Umbilical cord (tissue), 2 donors: Measurements from ENCODE around the gene GIPC1. TPM values are rescaled to one million over a fixed set of nuclear protein-coding genes. Genes with fewer than 3 reads are reported as not detected.
A peak's percentile ranks its signal among the peaks of the same experiment; 100 is the strongest.
"Not testable (repeated sequence)": the region's sequence is repeated elsewhere in the genome, so short reads cannot be mapped to it uniquely, and the experiment has no call there.

Source experiments
- DNase-seq: peaks from one replicate; pipeline ENCODE4 v3.0.0-alpha.2; 2015; ENCODE audit warnings: low spot score
- total RNA-seq: library from RNA; depleted of rRNA; stranded (reverse); fragments of >200 nt; gene quantifications from one replicate; pipeline ENCODE4 v1.2.3, GENCODE V29; 2014; ENCODE audit warnings: low replicate concordance; ENCODE audit not compliant: insufficient read depth

The GIPC1 gene
- total RNA-seq, 1 donor from 2014 or later: 81.1 TPM

GRCh38 chr19:14517840-14518505 is 22.0 kb upstream of the GIPC1 start, which contains the start of gene DNAJB1:
Gene DNAJB1 (minus strand): TSS chr19:14518397. CDS start chr19:14518349, 48 bp downstream.
- peak; percentile 87 for DNase-seq

GRCh38 chr19:14517446-14517839 is 21.5 kb upstream of the GIPC1 start:
- no peak for DNase-seq

DNA sequence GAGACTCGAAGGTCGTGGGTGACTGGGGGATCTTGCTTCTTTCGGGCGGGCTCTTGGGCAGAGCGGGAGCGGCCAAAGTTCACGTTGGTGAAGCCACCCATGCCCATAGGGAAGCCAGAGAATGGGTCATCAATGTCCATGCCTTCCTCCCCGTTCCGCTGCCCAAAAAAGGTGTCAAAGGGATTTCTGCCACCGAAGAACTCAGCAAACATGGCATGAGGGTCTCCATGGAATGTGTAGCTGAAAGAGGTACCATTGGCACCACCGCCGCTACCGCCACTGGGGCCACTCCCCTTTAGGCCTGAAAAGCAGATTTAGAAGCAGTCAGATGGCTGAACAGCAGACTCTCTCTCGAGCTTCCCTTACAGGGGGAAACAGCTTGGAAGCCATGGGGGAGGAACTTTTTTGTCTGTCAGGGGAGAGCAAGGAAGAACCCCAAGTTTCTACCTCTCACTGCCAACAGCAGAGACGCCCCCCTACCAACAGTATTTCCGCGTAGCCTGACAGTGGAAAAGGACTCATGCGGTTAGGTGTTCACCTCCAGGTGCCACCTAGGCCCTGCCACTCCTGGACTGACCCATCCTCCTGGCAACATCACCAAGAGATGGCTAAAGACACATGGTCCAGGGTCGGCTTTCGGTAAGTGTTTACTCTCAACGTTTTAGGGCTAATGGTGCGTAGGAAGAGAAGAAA is 21.0 kb upstream of the GIPC1 start:
- DNase-seq: no peak

DNA sequence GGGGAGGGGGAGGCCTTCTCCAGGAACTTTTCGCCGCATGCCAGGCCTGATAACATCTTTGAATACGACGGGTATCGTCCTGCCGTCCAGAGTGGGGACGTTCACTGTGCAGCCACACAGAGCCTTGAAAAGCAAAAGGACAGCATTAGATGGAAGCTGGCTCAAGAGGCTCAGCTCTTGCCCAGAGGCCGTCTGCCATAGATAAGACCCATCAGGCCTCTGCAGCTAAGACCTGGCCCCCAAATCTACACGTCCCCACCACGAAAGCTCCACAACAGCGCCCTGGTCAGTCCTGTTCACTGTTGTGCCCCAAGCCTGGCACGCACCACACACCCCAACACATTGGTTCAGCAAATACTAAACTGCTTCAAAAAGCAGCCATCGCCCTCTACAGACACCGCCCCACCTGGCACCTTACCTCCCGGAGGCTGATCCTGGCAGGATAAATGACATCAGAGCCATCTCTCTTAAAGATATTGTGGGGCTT is 20.2 kb upstream of the GIPC1 start:
- DNase-seq: no peak

DNA sequence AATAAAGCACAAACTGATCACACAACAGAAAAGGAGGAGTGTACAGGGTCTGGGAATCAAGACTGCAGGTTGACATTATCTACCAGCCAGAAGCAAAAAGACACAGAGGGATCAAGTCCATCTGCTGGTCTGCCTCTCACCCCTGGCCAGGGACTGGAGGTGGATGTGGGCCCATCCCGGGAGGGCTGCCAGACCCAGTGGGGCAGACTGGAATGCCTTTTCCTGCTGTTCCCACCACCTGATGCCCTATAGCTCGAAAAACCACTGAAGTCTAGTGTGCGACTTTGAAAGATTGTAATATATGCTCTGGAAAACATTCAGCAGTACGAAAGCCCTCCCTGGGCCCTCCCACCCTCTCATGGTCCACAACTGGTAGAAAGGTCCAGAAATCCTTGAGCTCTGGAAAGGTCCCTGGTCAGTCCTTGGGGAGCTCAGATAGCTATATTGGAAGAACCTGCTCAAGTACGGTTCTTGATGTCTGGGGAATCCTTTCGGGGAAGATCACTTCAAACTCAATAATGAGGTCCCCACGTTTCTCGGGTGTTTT is 19.6 kb upstream of the GIPC1 start:
- DNase-seq: no peak

DNA sequence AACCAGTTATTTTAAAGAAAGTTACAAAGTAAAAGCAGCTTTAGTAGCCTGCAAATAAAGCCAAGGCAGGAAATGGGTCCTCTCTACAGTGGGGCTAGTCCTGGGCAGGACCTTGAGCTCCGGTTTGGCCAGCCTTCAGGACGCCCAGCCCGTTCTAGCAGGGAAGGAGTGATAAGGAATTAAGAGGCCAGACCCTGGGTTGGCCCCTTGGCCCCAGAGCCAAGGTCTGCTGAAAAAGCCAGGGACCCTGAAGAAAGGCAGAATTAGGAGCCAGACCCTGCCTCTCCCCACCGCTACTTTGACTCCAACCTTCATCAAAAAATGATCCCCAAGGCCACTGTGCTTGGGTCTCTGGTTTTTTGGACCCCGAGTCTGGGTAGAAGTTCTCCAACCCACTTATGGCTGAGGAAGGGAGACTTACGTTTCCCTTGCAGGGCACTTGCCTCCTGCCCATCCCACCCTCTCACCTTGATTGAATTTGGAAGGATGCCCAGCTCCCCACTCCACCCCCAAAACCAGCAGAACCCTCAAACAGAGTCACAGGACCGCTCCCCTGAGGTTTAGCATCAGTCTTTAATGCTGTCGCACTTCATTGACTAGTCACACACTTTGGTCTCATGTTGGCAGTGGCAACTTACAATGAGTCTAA is 18.4 kb upstream of the GIPC1 start:
- DNase-seq: no peak

- DNase-seq: no peak
These were observed 16.6 kb upstream of the GIPC1 start for GRCh38 chr19:14512406-14512961.

- DNase-seq: no peak
These were observed 15.3 kb upstream of the GIPC1 start for GRCh38 chr19:14511229-14511593.

DNA sequence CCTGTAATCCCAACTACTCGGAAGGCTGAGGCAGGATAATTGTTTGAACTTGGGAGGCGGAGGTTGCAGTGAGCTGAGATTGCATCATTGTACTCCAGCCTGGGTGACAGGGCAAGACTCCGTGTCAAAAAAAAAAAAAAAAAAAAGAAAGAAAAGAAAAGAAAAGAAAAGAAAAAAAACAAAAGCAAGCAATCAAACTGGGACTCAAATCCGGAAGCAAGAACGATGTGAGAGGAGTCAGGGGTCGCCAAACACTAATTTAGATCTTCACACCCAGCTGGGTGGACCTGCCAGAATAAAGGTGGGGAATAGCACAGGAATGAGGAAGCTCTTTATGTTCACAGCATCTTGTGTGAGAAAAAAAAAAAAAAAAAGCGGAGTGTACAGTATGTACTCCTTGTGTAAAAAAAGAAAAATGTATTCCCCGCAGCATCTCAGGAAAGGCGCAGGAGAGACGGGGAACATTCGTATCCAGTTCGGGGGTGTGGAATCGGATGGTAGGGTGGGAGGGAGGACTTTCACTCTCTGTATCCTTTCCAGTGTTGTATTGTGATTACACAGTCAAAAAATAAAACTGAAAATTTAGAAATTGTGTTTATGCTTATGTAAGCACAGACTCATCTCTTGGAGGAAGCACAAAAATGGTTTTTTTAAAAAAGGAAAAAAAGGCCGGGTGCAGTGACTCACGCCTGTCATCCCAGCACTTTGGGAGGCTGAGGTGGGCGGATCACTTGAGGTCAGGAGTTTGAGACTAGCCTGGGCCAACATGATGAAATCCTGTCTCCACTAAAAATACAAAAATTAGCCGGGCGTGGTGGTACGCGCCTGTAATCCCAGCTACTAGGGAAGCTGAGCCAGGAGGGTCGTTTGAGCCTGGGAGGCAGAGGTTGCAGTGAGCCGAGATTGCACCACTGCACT is 14.6 kb upstream of the GIPC1 start:
- peak; percentile 84 for DNase-seq

DNA sequence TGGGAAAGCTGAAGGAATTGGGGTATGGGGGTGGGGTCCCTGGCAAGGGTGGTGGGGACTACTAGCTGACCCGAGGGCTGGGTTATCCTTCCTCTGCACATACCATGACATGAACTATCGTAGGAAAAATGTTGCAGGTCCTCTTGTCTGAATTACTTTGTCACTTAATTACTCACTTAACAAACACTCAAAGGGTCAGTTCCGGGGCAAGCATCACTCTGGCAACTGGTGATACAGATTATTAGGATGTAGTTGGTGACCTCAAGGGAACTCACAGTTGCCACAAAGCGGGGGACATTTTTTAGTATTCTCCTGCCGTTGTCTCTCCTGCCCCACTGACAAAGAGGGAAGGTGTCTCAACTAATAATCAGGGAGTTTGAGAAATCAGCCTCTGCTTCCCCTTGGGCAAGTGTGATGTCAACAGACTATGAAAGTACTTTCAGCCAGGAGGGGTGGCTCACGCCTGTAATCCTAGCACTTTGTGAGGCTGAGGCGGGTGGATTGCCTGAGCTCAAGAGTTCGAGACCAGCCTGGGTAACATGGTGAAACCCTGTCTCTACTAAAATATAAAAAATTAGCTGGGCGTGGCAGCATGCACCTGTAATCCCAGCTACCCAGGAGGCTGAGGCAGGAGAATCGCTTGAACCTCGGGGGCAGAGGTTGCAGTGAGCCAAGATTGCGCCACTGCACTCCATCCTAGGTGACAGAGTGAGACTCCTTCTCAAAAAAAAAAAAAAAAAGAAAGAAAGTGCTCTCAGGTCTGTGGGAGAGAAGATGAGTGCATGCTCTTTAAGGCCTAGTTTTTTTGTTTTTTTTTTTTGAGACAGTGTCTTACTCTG is 12.0 kb upstream of the GIPC1 start:
- no peak for DNase-seq

- peak; percentile 92 for DNase-seq
These were observed 9.7 kb upstream of the GIPC1 start for GRCh38 chr19:14505488-14506239.

DNA sequence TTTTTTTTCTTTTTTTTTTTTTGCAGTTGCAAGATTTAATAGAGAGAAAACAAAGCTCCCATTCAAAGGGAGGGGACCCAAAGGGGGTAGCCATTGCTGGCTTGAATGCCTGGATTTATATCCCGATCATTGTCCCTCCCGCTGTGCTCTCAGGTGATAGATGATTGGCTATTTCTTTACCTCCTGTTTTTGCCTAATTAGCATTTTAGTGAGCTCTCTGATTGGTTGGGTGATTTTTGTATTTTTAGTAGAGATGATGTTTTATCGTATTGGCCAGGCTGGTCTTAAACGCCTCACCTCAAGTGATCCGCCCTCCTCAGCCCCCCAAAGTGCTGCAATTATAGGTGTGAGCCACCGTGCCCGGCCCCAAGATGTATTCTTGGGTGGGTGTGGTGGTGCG is 8.6 kb upstream of the GIPC1 start:
- DNase-seq: not testable (repeated sequence)

- no peak for DNase-seq
These were observed 7.4 kb upstream of the GIPC1 start for GRCh38 chr19:14503285-14503684.

- no peak for DNase-seq
These were observed 6.6 kb upstream of the GIPC1 start for GRCh38 chr19:14502334-14503092.

- DNase-seq: no peak
These were observed 1.4 kb upstream of the GIPC1 start for GRCh38 chr19:14497228-14497921.

- no peak for DNase-seq
These were observed 904 bp upstream of the GIPC1 start for GRCh38 chr19:14496834-14497227.

GRCh38 chr19:14495672-14496028 is 277 bp downstream of the GIPC1 start:
- no peak for DNase-seq
